Measurements from ENCODE around the gene KDM4C.

- no peak for TF ChIP-seq YY1 (IDR thresholded peaks at IDR 0.05; ENCODE audit: low read depth)
- no peak for TF ChIP-seq REST (IDR thresholded peaks at IDR 0.05; ENCODE audit: low read depth)
- no peak for TF ChIP-seq MAX (IDR thresholded peaks at IDR 0.05)
- TF ChIP-seq TAF1 (IDR thresholded peaks at IDR 0.05; ENCODE audit: low read depth), result no peak
- no peak for TF ChIP-seq EP300 (IDR thresholded peaks at IDR 0.05; ENCODE audit: borderline replicate concordance)
- TF ChIP-seq TCF12 (IDR thresholded peaks at IDR 0.05; ENCODE audit: low read depth), result no peak
- no peak for TF ChIP-seq ZBTB7A (IDR thresholded peaks at IDR 0.05; ENCODE audit: low read depth)
- no peak for TF ChIP-seq FOXM1 (IDR thresholded peaks at IDR 0.05; ENCODE audit: borderline replicate concordance, low read depth)
- TF ChIP-seq CREB1 (IDR thresholded peaks at IDR 0.05; ENCODE audit: low read depth), result no peak
- TF ChIP-seq NFIC (IDR thresholded peaks at IDR 0.05), result no peak
- TF ChIP-seq RAD21 (IDR thresholded peaks at IDR 0.05; ENCODE audit: low read depth), result no peak
Observed at GRCh38 chr9:6780690-6781089, 22.9 kb downstream of the KDM4C start.
